Measurements from ENCODE around the gene TAP2. TPM values are rescaled to one million over a fixed set of nuclear protein-coding genes. Genes with fewer than 3 reads are reported as not detected.
A peak's percentile ranks its signal among the peaks of the same experiment; 100 is the strongest.
"Not testable (repeated sequence)": the region's sequence is repeated elsewhere in the genome, so short reads cannot be mapped to it uniquely, and the experiment has no call there.

The TAP2 gene
- 6.2 TPM for total RNA-seq

GRCh38 chr6:32838114-32838958 is at the start of gene TAP2:
Gene TAP2 (minus strand): TSS chr6:32838739. CDS start chr6:32838233, 506 bp downstream.
- peak; percentile 98 for DNase-seq

- DNase-seq: peak; percentile 3
Observed at GRCh38 chr6:32887616-32888015, 49.1 kb upstream of the TAP2 start.

GRCh38 chr6:32886681-32887383 is 48.3 kb upstream of the TAP2 start:
- DNase-seq: peak; percentile 4

GRCh38 chr6:32885698-32886286 is 47.3 kb upstream of the TAP2 start:
- DNase-seq: peak; percentile 89

- DNase-seq: no peak
Observed at GRCh38 chr6:32883789-32884188, 45.2 kb upstream of the TAP2 start.

GRCh38 chr6:32882879-32883250 is 44.3 kb upstream of the TAP2 start:
- DNase-seq: no peak

- DNase-seq: not testable (repeated sequence)
Observed at GRCh38 chr6:32880962-32881361, 42.4 kb upstream of the TAP2 start.

- no peak for DNase-seq
Observed at GRCh38 chr6:32879691-32880090, 41.2 kb upstream of the TAP2 start.

- DNase-seq: no peak
Observed at GRCh38 chr6:32876603-32877002, 38.1 kb upstream of the TAP2 start.

GRCh38 chr6:32873947-32874346 is 35.4 kb upstream of the TAP2 start:
- DNase-seq: not testable (repeated sequence)

GRCh38 chr6:32868257-32868788 is 29.8 kb upstream of the TAP2 start:
- peak; percentile 93 for DNase-seq

GRCh38 chr6:32867554-32868256 is 29.2 kb upstream of the TAP2 start:
- no peak for DNase-seq

GRCh38 chr6:32867022-32867477 is 28.5 kb upstream of the TAP2 start:
- no peak for DNase-seq

GRCh38 chr6:32865724-32866443 is 27.3 kb upstream of the TAP2 start:
- DNase-seq: no peak

- DNase-seq: no peak
Observed at GRCh38 chr6:32862725-32863124, 24.2 kb upstream of the TAP2 start.

GRCh38 chr6:32860674-32861073 is 22.1 kb upstream of the TAP2 start:
- DNase-seq: no peak

GRCh38 chr6:32858194-32858593 is 19.7 kb upstream of the TAP2 start:
- DNase-seq: no peak

- DNase-seq: no peak
Observed at GRCh38 chr6:32857156-32857891, 18.8 kb upstream of the TAP2 start.

- DNase-seq: no peak
Observed at GRCh38 chr6:32855467-32856174, 17.1 kb upstream of the TAP2 start.
